ENCODE data around the gene B4GAT1.
"Not testable (repeated sequence)": the region's sequence is repeated elsewhere in the genome, so short reads cannot be mapped to it uniquely, and the experiment has no call there.

- TF ChIP-seq HDAC2 (IDR thresholded peaks at IDR 0.05); ZFP36 (IDR thresholded peaks at IDR 0.05; ENCODE audit: borderline replicate concordance, partially characterized antibody): not testable (repeated sequence)
- TF ChIP-seq, protein P1, sequence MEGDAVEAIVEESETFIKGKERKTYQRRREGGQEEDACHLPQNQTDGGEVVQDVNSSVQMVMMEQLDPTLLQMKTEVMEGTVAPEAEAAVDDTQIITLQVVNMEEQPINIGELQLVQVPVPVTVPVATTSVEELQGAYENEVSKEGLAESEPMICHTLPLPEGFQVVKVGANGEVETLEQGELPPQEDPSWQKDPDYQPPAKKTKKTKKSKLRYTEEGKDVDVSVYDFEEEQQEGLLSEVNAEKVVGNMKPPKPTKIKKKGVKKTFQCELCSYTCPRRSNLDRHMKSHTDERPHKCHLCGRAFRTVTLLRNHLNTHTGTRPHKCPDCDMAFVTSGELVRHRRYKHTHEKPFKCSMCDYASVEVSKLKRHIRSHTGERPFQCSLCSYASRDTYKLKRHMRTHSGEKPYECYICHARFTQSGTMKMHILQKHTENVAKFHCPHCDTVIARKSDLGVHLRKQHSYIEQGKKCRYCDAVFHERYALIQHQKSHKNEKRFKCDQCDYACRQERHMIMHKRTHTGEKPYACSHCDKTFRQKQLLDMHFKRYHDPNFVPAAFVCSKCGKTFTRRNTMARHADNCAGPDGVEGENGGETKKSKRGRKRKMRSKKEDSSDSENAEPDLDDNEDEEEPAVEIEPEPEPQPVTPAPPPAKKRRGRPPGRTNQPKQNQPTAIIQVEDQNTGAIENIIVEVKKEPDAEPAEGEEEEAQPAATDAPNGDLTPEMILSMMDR (IDR thresholded peaks at IDR 0.05): not testable (repeated sequence)
These were observed 36.9 kb upstream of the B4GAT1 start for GRCh38 chr11:66384316-66384715.
